Adrenal gland (tissue), 12 donors: ENCODE data around the gene PPP2R2D. TPM values are rescaled to one million over a fixed set of nuclear protein-coding genes. Genes with fewer than 3 reads are reported as not detected.
A peak's percentile ranks its signal among the peaks of the same experiment; 100 is the strongest.

Experiments used
- DNase-seq, 7 donors: peaks; one replicate each; pipeline ENCODE4 v3.0.0-alpha.2; 2019 to 2020
- H3K27ac ChIP-seq, 5 donors: fragments of 200-600 bp; sonication (generic) in 4 of 5; 1 replicate in 3 of 5; 2 replicates in 2 of 5; pipeline versions ENCODE4 v1.5.1 to v1.8.0; 2016 to 2020; ENCODE audit warnings: mild to moderate bottlenecking in 1 of 5
- H3K27me3 ChIP-seq: fragments of 200-600 bp; 2 replicates; pipeline ENCODE4 v1.8.0; 2021
- H3K36me3 ChIP-seq, 2 donors: fragments of 200-600 bp; replicated peaks in 1 of 2; 1 replicate in 1 of 2; 2 replicates in 1 of 2; pipeline versions ENCODE4 v1.5.1 to v1.8.0; 2018 to 2022
- H3K4me1 ChIP-seq, 2 donors: fragments of 200-600 bp; replicated peaks in 1 of 2; 1 replicate in 1 of 2; 2 replicates in 1 of 2; pipeline versions ENCODE4 v1.5.1 to v1.8.0; 2018 to 2021
- H3K4me3 ChIP-seq, 4 donors: fragments of 200-600 bp; sonication (generic) in 3 of 4; one replicate each; pipeline ENCODE4 v1.5.1; 2016 to 2018
- H3K9me3 ChIP-seq, 3 donors: fragments of 200-600 bp; sonication (generic) in 1 of 3; replicated peaks in 1 of 3; 1 replicate in 2 of 3; 2 replicates in 1 of 3; pipeline versions ENCODE4 v1.5.1 to v1.8.0; 2016 to 2021
- CTCF ChIP-seq, 6 experiments: fragments of 450-650 bp in 4 of 6; fragments of 200-600 bp in 2 of 6; sonication (generic) in 1 of 6; IDR thresholded peaks; 1 replicate in 5 of 6; 2 replicates in 1 of 6; pipeline versions ENCODE4 v1.5.1 to v1.8.0; 2016 to 2021; ENCODE audit warnings: antibody characterized with exemption in 6 of 6, mild to moderate bottlenecking in 2 of 6, moderate library complexity in 1 of 6
- POLR2A ChIP-seq, 2 donors: fragments of 450-650 bp; IDR thresholded peaks; one replicate each; pipeline ENCODE4 v1.6.1; 2017; ENCODE audit warnings: antibody characterized with exemption in 2 of 2, mild to moderate bottlenecking in 2 of 2, moderate library complexity in 1 of 2
- WGBS, 4 donors: extraction: QIAGEN DNeasy Blood & Tissue Kit in 2 of 4; methylation state at CpG; one replicate each; pipeline versions ENCODE4 v1.1.5 to v1.1.7; 2013 to 2017; 5-methylcytosine and 5-hydroxymethylcytosine counted together
- intact Hi-C, 2 donors: fragments of 100-400 bp; cut with DNase I; formaldehyde crosslinking; loops; one replicate each; pipeline versions ENCODE4 v1.14.1 to v1.15.0; 2022 to 2023
- polyA plus RNA-seq, 3 donors: library from polyadenylated mRNA; stranded (reverse); fragments of 200-250 nt in 2 of 3; fragments of 350-450 nt in 1 of 3; fragmentation: Illumina TruSeq in 1 of 3; extraction: RNeasy Lipid Tissue Mini Kit (QIAGEN cat#74804) in 1 of 3; gene quantifications; one replicate each; pipeline ENCODE4 v1.2.3, GENCODE V29; 2013 to 2014
- total RNA-seq, 9 donors: library from RNA; depleted of rRNA in 4 of 9; stranded (reverse); fragments of >200 nt in 4 of 9; fragments of 120-200 nt in 1 of 9; fragmentation: NEBNext Ultra II Directional in 1 of 9; extraction: Animal tissue kit (Norgen Biotek cat#: 25700) in 1 of 9; gene quantifications; one replicate each; pipeline versions ENCODE4 v1.1.0 to v1.2.4, GENCODE V29; 2013 to 2023
- donor health status: healthy with polysubstance abuse.
- donor health status: Bipolar disorder and iron deficiency.
- donor health status: DM: yes; HTN: yes; CAD: no.
- donor health status: DM: no; HTN: no; CAD: no.
- donor health status: DM: no; HTN: no; CAD: no.
- donor health status: DM: yes; HTN: yes; CAD: no.

PPP2R2D gene
- total and polyA plus RNA-seq, 12 donors: 37.8 to 83.2 (median 58.9) TPM

DNA sequence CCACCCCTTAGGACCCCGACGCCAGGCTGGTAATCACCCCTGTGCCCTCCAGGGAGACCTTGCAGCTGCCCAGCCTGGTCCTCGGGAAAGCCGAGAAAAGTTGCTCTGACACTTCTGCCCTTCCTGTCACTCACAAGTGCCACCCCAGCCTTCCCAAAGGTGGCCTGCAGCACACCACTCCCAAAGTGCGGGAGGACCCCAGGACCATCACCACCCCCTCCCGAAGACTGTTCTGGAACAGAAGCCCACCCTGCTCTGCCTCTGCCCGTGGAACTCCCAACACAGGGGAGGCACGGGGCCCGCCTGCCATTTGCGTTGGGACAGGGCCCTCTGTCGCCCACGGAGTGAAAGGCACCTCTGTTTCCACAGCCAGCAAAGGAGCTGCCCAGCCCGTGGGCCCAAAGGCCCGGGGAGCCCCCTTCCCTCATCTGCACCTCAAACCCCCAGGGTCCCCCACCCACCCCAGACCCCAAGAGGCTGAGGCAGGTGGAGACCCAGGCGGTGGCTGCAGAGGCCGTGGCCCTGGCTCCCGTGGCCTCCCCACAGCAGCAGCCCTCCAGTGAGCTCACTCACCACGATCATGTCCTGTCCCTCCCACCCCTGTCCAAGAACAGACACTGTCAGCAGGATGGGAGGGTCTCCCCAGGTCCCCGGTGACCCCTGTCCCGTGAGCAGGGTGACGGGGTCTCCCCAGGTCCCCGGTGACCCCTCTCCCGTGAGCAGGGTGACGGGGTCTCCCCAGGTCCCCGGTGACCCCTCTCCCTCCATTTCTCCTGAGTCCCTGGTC lies 47.8 kb upstream of the PPP2R2D start:
- H3K4me1 ChIP-seq: no peaks in the 10 kb centered on the region
- no peaks in the 10 kb centered on the region for H3K27me3 ChIP-seq
- H3K9me3 ChIP-seq: no peaks in the 10 kb centered on the region
- H3K27ac ChIP-seq: no peak overlapping the region
- H3K4me3 ChIP-seq: no peak overlapping the region
- TF ChIP-seq CTCF (IDR thresholded peaks at IDR 0.05) (no peak), POLR2A (IDR thresholded peaks at IDR 0.05) (no peak)
- intact Hi-C loops: no loop called here
- no peaks in the 10 kb centered on the region for H3K36me3 ChIP-seq
- DNase-seq: peak in 2 of 7 donors; percentile 3 to 5
- WGBS, 4 donors: 83 to 89% (median 86%) methylated on average over 12 to 25 of the region's 25 CpGs

DNA sequence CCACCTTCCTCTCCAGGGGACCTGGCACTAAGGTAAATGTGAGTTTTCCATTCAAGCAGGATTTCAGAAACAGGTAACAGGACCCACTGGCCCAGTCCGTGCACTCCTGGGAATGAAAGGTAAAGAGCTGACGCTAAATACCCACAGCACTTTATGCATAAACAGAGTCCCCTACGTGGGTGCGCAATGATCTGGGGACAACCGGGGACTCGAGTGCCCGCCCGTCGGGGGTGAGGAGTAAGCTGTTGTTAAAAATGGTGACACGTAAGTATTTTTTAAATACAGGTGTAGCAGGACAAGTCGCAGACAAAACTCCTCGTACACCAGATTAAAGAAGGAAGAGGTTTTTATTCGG lies 47.2 kb upstream of the PPP2R2D start:
- WGBS, 4 donors: 85 to 92% (median 86%) methylated on average over 13 of the region's 13 CpGs
- H3K9me3 ChIP-seq: no peaks in the 10 kb centered on the region
- H3K27me3 ChIP-seq: no peaks in the 10 kb centered on the region
- TF ChIP-seq CTCF (IDR thresholded peaks at IDR 0.05) (no peak), POLR2A (IDR thresholded peaks at IDR 0.05) (no peak)
- H3K36me3 ChIP-seq: no peaks in the 10 kb centered on the region
- no peaks in the 10 kb centered on the region for H3K4me1 ChIP-seq
- H3K4me3 ChIP-seq: no peak overlapping the region
- H3K27ac ChIP-seq: no peak overlapping the region
- intact Hi-C loops: no loop called here
- DNase-seq: peak in 1 of 7 donors; percentile 7

GRCh38 chr10:131854579-131855335 lies 46.1 kb upstream of the PPP2R2D start:
- TF ChIP-seq POLR2A (IDR thresholded peaks at IDR 0.05) (no peak), CTCF (IDR thresholded peaks at IDR 0.05) (no peak)
- H3K4me3 ChIP-seq: no peak overlapping the region
- 71 to 92% (median 75%) methylated on average over 5 to 22 of the region's 22 CpGs for WGBS, 4 donors
- peak in 1 of 7 donors; percentile 8 for DNase-seq
- H3K9me3 ChIP-seq: no peaks in the 10 kb centered on the region
- H3K27me3 ChIP-seq: no peaks in the 10 kb centered on the region
- intact Hi-C loops: no loop called here
- no peaks in the 10 kb centered on the region for H3K36me3 ChIP-seq
- no peak overlapping the region for H3K27ac ChIP-seq
- H3K4me1 ChIP-seq: no peaks in the 10 kb centered on the region

- intact Hi-C loops: no loop called here
- DNase-seq: peak in 1 of 7 donors; percentile 5
- H3K9me3 ChIP-seq: no peaks in the 10 kb centered on the region
- WGBS, 4 donors: 79 to 87% (median 83%) methylated on average over 12 to 23 of the region's 23 CpGs
- H3K4me3 ChIP-seq: no peak overlapping the region
- H3K27ac ChIP-seq: no peak overlapping the region
- TF ChIP-seq POLR2A (IDR thresholded peaks at IDR 0.05): no peak
- no peak for TF ChIP-seq CTCF (IDR thresholded peaks at IDR 0.05)
- no peaks in the 10 kb centered on the region for H3K36me3 ChIP-seq
- H3K27me3 ChIP-seq: no peaks in the 10 kb centered on the region
- no peaks in the 10 kb centered on the region for H3K4me1 ChIP-seq
These were observed 45.1 kb upstream of the PPP2R2D start for GRCh38 chr10:131855461-131856401.
